ENCODE results near the gene BHLHE41.

DNA sequence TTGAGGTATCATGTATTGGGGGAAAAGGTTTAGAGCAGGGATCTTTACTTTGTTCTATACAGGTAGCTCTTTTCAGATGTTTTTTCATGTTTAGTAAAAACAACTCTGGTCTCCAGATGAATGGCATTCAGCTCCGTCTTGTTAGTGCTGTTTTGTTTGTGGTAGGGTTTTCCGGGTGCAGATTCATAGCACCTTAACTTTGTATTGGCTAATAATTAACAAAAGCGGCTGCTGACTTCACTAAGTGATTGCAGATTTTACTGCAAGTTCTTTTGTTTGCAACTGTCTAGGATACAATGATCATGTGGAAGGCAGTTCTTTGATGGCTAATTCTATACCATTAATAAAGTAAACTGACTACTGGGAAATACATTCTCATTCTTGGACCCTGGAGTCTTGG is 32.2 kb upstream of the BHLHE41 start:
- TF ChIP-seq POLR2A (conservative IDR thresholded peaks at IDR 0.05) (no peak), ATF2 (CRISPR knock-in tag; IDR thresholded peaks at IDR 0.05) (no peak), CBX1 (IDR thresholded peaks at IDR 0.05; ENCODE audit: low read depth) (no peak), SMAD3 (CRISPR knock-in tag; conservative IDR thresholded peaks at IDR 0.05) (no peak), CHD1 (IDR thresholded peaks at IDR 0.05; ENCODE audit: low read length) (no peak), RNF2 (IDR thresholded peaks at IDR 0.05) (no peak), JUND (IDR thresholded peaks at IDR 0.05; ENCODE audit: borderline replicate concordance, low read depth, low read length) (no peak), JUND (tag; IDR thresholded peaks at IDR 0.05; ENCODE audit: borderline replicate concordance, low read depth, low read length) (no peak), ZBTB7A (IDR thresholded peaks at IDR 0.05; ENCODE audit: borderline replicate concordance, control insufficient read depth, low read depth, low read length) (no peak)
- TF ChIP-seq, protein P1, sequence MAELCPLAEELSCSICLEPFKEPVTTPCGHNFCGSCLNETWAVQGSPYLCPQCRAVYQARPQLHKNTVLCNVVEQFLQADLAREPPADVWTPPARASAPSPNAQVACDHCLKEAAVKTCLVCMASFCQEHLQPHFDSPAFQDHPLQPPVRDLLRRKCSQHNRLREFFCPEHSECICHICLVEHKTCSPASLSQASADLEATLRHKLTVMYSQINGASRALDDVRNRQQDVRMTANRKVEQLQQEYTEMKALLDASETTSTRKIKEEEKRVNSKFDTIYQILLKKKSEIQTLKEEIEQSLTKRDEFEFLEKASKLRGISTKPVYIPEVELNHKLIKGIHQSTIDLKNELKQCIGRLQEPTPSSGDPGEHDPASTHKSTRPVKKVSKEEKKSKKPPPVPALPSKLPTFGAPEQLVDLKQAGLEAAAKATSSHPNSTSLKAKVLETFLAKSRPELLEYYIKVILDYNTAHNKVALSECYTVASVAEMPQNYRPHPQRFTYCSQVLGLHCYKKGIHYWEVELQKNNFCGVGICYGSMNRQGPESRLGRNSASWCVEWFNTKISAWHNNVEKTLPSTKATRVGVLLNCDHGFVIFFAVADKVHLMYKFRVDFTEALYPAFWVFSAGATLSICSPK (IDR thresholded peaks at IDR 0.05; ENCODE audit: borderline replicate concordance) = no peak
- TF ChIP-seq, protein P2, sequence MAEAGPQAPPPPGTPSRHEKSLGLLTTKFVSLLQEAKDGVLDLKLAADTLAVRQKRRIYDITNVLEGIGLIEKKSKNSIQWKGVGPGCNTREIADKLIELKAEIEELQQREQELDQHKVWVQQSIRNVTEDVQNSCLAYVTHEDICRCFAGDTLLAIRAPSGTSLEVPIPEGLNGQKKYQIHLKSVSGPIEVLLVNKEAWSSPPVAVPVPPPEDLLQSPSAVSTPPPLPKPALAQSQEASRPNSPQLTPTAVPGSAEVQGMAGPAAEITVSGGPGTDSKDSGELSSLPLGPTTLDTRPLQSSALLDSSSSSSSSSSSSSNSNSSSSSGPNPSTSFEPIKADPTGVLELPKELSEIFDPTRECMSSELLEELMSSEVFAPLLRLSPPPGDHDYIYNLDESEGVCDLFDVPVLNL (CRISPR knock-in tag; IDR thresholded peaks at IDR 0.05; ENCODE audit: low read depth) = no peak
- TF ChIP-seq, protein P3, sequence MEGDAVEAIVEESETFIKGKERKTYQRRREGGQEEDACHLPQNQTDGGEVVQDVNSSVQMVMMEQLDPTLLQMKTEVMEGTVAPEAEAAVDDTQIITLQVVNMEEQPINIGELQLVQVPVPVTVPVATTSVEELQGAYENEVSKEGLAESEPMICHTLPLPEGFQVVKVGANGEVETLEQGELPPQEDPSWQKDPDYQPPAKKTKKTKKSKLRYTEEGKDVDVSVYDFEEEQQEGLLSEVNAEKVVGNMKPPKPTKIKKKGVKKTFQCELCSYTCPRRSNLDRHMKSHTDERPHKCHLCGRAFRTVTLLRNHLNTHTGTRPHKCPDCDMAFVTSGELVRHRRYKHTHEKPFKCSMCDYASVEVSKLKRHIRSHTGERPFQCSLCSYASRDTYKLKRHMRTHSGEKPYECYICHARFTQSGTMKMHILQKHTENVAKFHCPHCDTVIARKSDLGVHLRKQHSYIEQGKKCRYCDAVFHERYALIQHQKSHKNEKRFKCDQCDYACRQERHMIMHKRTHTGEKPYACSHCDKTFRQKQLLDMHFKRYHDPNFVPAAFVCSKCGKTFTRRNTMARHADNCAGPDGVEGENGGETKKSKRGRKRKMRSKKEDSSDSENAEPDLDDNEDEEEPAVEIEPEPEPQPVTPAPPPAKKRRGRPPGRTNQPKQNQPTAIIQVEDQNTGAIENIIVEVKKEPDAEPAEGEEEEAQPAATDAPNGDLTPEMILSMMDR (IDR thresholded peaks at IDR 0.05 in 2 of 3, conservative IDR thresholded peaks at IDR 0.05 in 1 of 3; ENCODE audit: insufficient read depth in 2 of 3, low read depth in 1 of 3, low read length in 3 of 3) = no peak

Data from K562 (cell line).